Memory B cell (primary cell): ENCODE data around the gene CEP63.

Source experiments
- ATAC-seq: fragments of 150-1000 bp; cut with Tn5 transposase; 2 replicates; pipeline ENCODE4 v1.10.0; 2021; ENCODE audit warnings: low read depth, mild to moderate bottlenecking, moderate library complexity
- DNase-seq, 2 donors: peaks; one replicate each; pipeline ENCODE4 v3.0.0; 2022; ENCODE audit warnings: low spot score in 2 of 2
- H3K27ac Mint-ChIP-seq: one replicate; pipeline ENCODE4 v1.8.0; 2022; ENCODE audit warnings: mild to moderate bottlenecking, moderate library complexity, mixed read lengths
- H3K27me3 Mint-ChIP-seq: one replicate; pipeline ENCODE4 v1.8.0; 2022; ENCODE audit warnings: mixed read lengths
- H3K36me3 Mint-ChIP-seq: one replicate; pipeline ENCODE4 v1.8.0; 2022; ENCODE audit warnings: mild to moderate bottlenecking, mixed read lengths
- H3K4me1 Mint-ChIP-seq: one replicate; pipeline ENCODE4 v1.8.0; 2022; ENCODE audit warnings: mixed read lengths
- H3K4me3 Mint-ChIP-seq: one replicate; pipeline ENCODE4 v1.8.0; 2022; ENCODE audit warnings: mild to moderate bottlenecking, moderate library complexity, mixed read lengths
- H3K9me3 Mint-ChIP-seq: one replicate; pipeline ENCODE4 v1.8.0; 2022; ENCODE audit warnings: mixed read lengths

The CEP63 gene

DNA sequence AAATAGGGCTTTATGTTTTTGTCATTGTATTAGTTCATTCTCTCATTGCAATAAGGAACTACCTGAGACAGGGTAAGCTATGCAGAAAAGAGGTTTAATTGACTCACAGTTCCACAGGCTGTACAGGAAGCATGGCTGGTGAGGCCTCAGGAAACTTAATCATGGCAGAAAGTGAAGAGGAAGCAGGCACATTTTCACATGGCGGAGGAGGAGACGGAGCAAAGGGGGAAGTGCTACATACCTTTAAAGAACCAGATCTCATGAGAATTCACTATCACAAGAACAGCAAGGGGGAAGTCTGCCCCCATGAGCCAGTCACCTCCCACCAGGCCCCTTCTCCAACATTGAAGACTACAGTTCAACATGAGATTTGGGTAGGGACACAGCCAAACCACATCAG lies 25.6 kb downstream of the CEP63 start:
- H3K27me3 Mint-ChIP-seq: no peaks in the 10 kb centered on the region
- H3K36me3 Mint-ChIP-seq: peaks cover 47% of the 10 kb centered on the region
- DNase-seq (no peak), ATAC-seq (no peak)
- peak overlapping the region; percentile 78 for H3K27ac Mint-ChIP-seq
- H3K4me1 Mint-ChIP-seq: peaks cover 8% of the 10 kb centered on the region
- no peak overlapping the region for H3K4me3 Mint-ChIP-seq
- H3K9me3 Mint-ChIP-seq: peaks cover 4% of the 10 kb centered on the region

DNA sequence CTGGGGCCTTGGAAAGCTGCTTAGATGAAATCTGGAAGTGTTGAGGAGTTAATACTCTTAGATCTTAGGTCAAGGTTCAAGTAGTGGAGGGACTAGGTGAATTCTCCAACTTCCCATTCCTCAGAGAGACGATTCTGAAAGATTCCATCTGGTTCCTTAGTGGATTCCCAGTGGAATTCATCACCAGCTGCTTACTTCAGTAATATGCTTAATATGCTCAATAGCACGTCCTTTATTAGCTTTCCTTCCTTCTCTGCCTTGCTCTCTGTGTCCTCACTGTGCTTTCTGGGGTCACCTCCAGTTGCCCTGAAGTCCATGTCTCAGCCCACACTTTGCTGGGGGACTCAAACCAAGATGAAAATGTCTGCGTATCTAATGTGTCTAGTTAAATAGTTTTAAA lies 31.0 kb downstream of the CEP63 start:
- H3K4me1 Mint-ChIP-seq: peaks cover 2% of the 10 kb centered on the region
- peaks cover 4% of the 10 kb centered on the region for H3K9me3 Mint-ChIP-seq
- ATAC-seq (no peak), DNase-seq (no peak)
- H3K27me3 Mint-ChIP-seq: no peaks in the 10 kb centered on the region
- H3K4me3 Mint-ChIP-seq: no peak overlapping the region
- peaks cover 37% of the 10 kb centered on the region for H3K36me3 Mint-ChIP-seq
- H3K27ac Mint-ChIP-seq: no peak overlapping the region

- peaks cover 4% of the 10 kb centered on the region for H3K4me1 Mint-ChIP-seq
- DNase-seq: no peak
- no peaks in the 10 kb centered on the region for H3K27me3 Mint-ChIP-seq
- H3K36me3 Mint-ChIP-seq: peaks cover 44% of the 10 kb centered on the region
- H3K27ac Mint-ChIP-seq: no peak overlapping the region
- peaks cover 11% of the 10 kb centered on the region for H3K9me3 Mint-ChIP-seq
- no peak for ATAC-seq
- no peak overlapping the region for H3K4me3 Mint-ChIP-seq
Observed at GRCh38 chr3:134517791-134518190, 31.9 kb downstream of the CEP63 start.

- ATAC-seq: no peak
- peaks cover 30% of the 10 kb centered on the region for H3K9me3 Mint-ChIP-seq
- peaks cover 63% of the 10 kb centered on the region for H3K36me3 Mint-ChIP-seq
- H3K4me3 Mint-ChIP-seq: no peak overlapping the region
- no peak for DNase-seq
- H3K27me3 Mint-ChIP-seq: no peaks in the 10 kb centered on the region
- peaks cover 7% of the 10 kb centered on the region for H3K4me1 Mint-ChIP-seq
- no peak overlapping the region for H3K27ac Mint-ChIP-seq
Observed at GRCh38 chr3:134522541-134522940, 36.7 kb downstream of the CEP63 start.

GRCh38 chr3:134525293-134525692 lies 39.4 kb downstream of the CEP63 start:
- H3K27me3 Mint-ChIP-seq: no peaks in the 10 kb centered on the region
- ATAC-seq (no peak), DNase-seq (no peak)
- no peak overlapping the region for H3K27ac Mint-ChIP-seq
- H3K36me3 Mint-ChIP-seq: peaks cover 58% of the 10 kb centered on the region
- H3K4me1 Mint-ChIP-seq: peaks cover 12% of the 10 kb centered on the region
- no peak overlapping the region for H3K4me3 Mint-ChIP-seq
- H3K9me3 Mint-ChIP-seq: peaks cover 27% of the 10 kb centered on the region

DNA sequence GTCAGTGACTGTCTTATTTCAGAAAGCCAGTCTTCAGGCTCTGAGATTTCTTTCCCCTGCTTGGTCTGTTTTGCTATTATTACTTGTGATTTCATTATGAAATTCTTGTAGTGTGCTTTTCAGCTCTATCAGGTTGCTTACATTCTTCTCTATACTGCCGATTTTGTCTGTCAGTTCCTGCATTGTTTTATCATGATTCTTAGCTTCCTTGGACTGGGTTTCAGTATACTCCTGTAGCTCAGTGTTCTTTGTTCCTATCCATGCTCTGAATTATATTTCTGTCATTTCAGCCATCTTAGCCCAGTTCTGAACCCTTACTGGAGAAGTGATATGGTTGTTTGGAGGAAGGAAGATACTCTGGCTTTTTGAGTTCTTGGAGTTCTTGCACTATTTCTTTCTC lies 40.5 kb downstream of the CEP63 start:
- H3K4me1 Mint-ChIP-seq: peaks cover 11% of the 10 kb centered on the region
- no peaks in the 10 kb centered on the region for H3K27me3 Mint-ChIP-seq
- H3K4me3 Mint-ChIP-seq: no peak overlapping the region
- H3K36me3 Mint-ChIP-seq: peaks cover 54% of the 10 kb centered on the region
- DNase-seq (no peak), ATAC-seq (no peak)
- H3K27ac Mint-ChIP-seq: no peak overlapping the region
- H3K9me3 Mint-ChIP-seq: peaks cover 27% of the 10 kb centered on the region

GRCh38 chr3:134527037-134527436 lies 41.2 kb downstream of the CEP63 start:
- H3K9me3 Mint-ChIP-seq: peaks cover 25% of the 10 kb centered on the region
- ATAC-seq (no peak), DNase-seq (no peak)
- H3K4me1 Mint-ChIP-seq: peaks cover 9% of the 10 kb centered on the region
- no peak overlapping the region for H3K27ac Mint-ChIP-seq
- H3K4me3 Mint-ChIP-seq: no peak overlapping the region
- H3K36me3 Mint-ChIP-seq: peaks cover 52% of the 10 kb centered on the region
- H3K27me3 Mint-ChIP-seq: no peaks in the 10 kb centered on the region

- DNase-seq (no peak), ATAC-seq (no peak)
- H3K36me3 Mint-ChIP-seq: peaks cover 48% of the 10 kb centered on the region
- peaks cover 8% of the 10 kb centered on the region for H3K4me1 Mint-ChIP-seq
- no peaks in the 10 kb centered on the region for H3K27me3 Mint-ChIP-seq
- H3K9me3 Mint-ChIP-seq: peaks cover 21% of the 10 kb centered on the region
- H3K4me3 Mint-ChIP-seq: no peak overlapping the region
- H3K27ac Mint-ChIP-seq: no peak overlapping the region
Observed at GRCh38 chr3:134527538-134528186, 41.8 kb downstream of the CEP63 start.

GRCh38 chr3:134533493-134533892 lies 47.6 kb downstream of the CEP63 start:
- no peak overlapping the region for H3K4me3 Mint-ChIP-seq
- H3K4me1 Mint-ChIP-seq: peaks cover 1% of the 10 kb centered on the region
- H3K9me3 Mint-ChIP-seq: no peaks in the 10 kb centered on the region
- H3K36me3 Mint-ChIP-seq: peaks cover 17% of the 10 kb centered on the region
- ATAC-seq (no peak), DNase-seq (no peak)
- H3K27me3 Mint-ChIP-seq: no peaks in the 10 kb centered on the region
- H3K27ac Mint-ChIP-seq: no peak overlapping the region

DNA sequence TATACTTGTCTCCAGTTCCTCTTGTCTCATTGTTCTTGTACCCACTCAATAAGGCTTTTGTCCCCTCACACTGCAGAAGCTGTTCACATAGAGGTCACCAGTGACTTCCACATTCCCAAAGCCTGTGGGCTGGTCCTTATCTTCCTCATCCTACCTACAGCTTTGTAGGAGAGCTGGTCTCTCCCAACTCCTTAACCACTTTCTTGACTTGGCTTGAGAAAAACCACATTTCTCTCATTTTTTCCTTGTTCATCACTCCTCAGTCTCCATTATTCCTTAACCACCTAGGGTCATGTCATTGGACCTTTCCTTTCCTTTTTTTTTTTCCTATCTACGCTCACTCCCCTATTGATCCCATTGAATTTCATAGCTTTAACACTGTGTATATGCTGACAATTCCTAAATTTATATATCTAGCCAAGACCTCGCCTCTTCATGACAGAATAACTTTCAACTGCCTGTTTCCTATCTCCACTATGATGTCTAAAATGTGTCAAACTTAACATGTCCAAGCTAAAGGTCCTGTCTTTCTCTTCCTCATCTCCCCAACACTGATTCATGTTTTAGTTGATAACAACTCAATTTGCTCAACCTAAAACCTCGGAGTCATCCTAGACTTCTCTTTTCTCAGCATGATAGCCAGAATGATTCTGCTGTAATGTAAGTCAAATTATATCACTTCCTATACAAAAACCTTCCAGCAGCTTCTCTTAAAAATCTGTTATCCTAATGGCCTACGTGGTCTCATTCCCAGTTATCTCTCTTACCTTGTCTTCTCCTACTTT lies 49.5 kb downstream of the CEP63 start:
- Mint-ChIP-seq H3K4me1 (no peaks in the 10 kb centered on the region), H3K27ac (no peak overlapping the region), H3K27me3 (no peaks in the 10 kb centered on the region), H3K4me3 (no peak overlapping the region), H3K9me3 (no peaks in the 10 kb centered on the region), H3K36me3 (peaks cover 17% of the 10 kb centered on the region)
- ATAC-seq (no peak), DNase-seq (no peak)

- Mint-ChIP-seq H3K9me3 (no peaks in the 10 kb centered on the region), H3K36me3 (peaks cover 15% of the 10 kb centered on the region), H3K4me3 (no peak overlapping the region), H3K27ac (no peak overlapping the region), H3K27me3 (no peaks in the 10 kb centered on the region), H3K4me1 (no peaks in the 10 kb centered on the region)
- ATAC-seq: no peak
- no peak for DNase-seq
Observed at GRCh38 chr3:134536781-134537180, 50.9 kb downstream of the CEP63 start.

DNA sequence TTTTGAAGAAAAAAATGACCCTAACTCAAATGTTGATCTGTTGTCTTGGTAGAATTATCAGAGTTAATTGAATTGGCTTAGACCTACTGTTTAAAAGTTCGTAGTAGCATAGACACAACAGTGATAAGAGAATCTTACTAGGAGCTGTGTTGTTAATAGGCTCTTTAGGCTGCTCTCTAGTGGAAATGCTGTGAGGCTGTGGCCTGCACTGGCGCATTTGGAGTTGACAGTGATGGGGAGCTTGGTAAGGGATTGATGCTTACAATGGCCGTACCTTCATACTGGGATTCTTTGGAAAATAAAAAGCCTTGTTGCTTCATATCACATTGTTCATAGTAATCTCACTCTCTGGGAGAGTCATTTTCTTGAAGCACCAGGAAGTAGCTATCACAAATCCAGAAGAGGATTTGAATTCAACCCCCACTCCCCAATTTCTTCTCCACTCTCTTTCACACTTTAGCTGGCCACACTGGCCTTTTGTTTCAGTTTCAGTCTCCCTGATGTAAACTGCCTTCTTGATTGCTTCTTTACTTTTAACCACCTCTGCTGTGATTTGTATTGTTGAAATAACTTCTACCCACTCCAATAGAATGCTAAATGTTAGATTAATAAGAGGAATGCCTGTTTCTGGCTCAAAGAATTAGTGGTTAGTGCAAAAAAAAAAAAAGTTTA lies 56.6 kb downstream of the CEP63 start:
- DNase-seq (no peak), ATAC-seq (no peak)
- Mint-ChIP-seq H3K4me1 (no peaks in the 10 kb centered on the region), H3K27ac (no peak overlapping the region), H3K27me3 (no peaks in the 10 kb centered on the region), H3K36me3 (peaks cover 17% of the 10 kb centered on the region), H3K9me3 (no peaks in the 10 kb centered on the region), H3K4me3 (no peak overlapping the region)

DNA sequence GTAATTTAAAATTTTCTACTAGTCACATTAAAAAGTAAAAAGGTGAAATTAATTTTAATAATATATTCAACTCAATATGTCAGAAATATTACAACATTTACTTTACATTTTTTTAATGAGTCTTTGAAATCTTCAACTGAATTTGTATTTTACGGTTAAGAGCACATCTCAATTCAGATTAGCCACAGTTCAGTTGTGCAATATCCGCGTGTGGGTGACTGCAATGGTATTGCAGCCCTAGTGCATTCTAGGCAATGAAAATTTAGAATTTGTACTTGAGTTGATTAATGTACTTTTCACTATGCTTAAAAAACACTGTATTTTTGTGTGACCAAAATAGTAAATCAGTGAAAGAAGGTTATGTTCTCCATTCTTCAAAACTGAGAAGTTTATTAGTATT lies 57.3 kb downstream of the CEP63 start:
- no peak for DNase-seq
- Mint-ChIP-seq H3K27ac (no peak overlapping the region), H3K36me3 (peaks cover 19% of the 10 kb centered on the region), H3K4me1 (peaks cover 3% of the 10 kb centered on the region), H3K27me3 (no peaks in the 10 kb centered on the region), H3K4me3 (no peak overlapping the region), H3K9me3 (no peaks in the 10 kb centered on the region)
- ATAC-seq: no peak

GRCh38 chr3:134544316-134544715 lies 58.5 kb downstream of the CEP63 start:
- no peak overlapping the region for H3K4me3 Mint-ChIP-seq
- no peaks in the 10 kb centered on the region for H3K9me3 Mint-ChIP-seq
- DNase-seq: no peak
- no peaks in the 10 kb centered on the region for H3K27me3 Mint-ChIP-seq
- no peak overlapping the region for H3K27ac Mint-ChIP-seq
- peaks cover 24% of the 10 kb centered on the region for H3K36me3 Mint-ChIP-seq
- peaks cover 3% of the 10 kb centered on the region for H3K4me1 Mint-ChIP-seq
- ATAC-seq: no peak
